Duodenal mucosa (tissue), 2 donors: Measurements from ENCODE around the gene PTX3.

Experiments
- H3K27ac ChIP-seq: one replicate; pipeline ENCODE4 v1.7.0; 2013; ENCODE audit warnings: low read depth, low read length
- H3K27me3 ChIP-seq, 2 donors: one replicate each; pipeline ENCODE4 v1.7.0; 2013; ENCODE audit warnings: low read length in 2 of 2, control low read depth in 1 of 2; ENCODE audit not compliant: insufficient read depth in 2 of 2, control insufficient read depth in 1 of 2
- H3K36me3 ChIP-seq, 2 donors: one replicate each; pipeline ENCODE4 v1.7.0; 2013; ENCODE audit warnings: low read length in 2 of 2, control low read depth in 1 of 2; ENCODE audit not compliant: insufficient read depth in 2 of 2, control insufficient read depth in 1 of 2
- H3K4me1 ChIP-seq, 2 donors: one replicate each; pipeline ENCODE4 v1.7.0; 2013; ENCODE audit warnings: low read length in 2 of 2, control low read depth in 1 of 2; ENCODE audit not compliant: insufficient read depth in 2 of 2, control insufficient read depth in 1 of 2
- H3K4me3 ChIP-seq, 2 donors: one replicate each; pipeline ENCODE4 v1.7.0; 2013; ENCODE audit warnings: low read length in 2 of 2, low read depth in 1 of 2
- H3K9ac ChIP-seq, 2 donors: one replicate each; pipeline ENCODE4 v1.7.0; 2013; ENCODE audit warnings: low read length in 2 of 2, low read depth in 1 of 2
- H3K9me3 ChIP-seq, 2 donors: one replicate each; pipeline ENCODE4 v1.7.0; 2013; ENCODE audit warnings: low read length in 2 of 2, control low read depth in 1 of 2; ENCODE audit not compliant: control insufficient read depth in 1 of 2

Gene PTX3

DNA sequence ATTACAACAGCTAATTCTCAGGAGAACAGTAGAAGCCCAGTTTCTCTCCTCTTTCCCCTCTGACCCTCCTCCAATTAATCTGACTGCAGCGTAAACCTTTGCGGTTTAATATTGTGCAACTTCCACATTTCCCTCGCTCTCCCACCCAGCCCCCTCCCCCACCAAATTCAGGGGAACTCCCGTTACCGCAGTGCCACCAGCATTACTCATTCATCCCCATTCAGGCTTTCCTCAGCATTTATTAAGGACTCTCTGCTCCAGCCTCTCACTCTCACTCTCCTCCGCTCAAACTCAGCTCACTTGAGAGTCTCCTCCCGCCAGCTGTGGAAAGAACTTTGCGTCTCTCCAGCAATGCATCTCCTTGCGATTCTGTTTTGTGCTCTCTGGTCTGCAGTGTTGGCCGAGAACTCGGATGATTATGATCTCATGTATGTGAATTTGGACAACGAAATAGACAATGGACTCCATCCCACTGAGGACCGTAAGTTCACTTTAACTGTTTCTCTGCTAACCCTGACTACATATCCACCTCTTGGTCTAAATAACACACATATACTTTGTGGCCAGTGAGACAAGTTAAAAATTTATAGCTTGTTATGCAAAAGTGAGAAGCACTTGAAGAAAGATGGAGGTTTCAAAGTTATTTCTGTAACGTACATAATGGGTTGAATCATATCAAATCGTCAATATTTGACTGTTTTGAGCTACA is at the start of gene PTX3:
Gene PTX3, plus strand, starts transcription at position 268 of the 709 bp plus-strand sequence. Its CDS starts 84 bp downstream, at position 352.
- Histone ChIP-seq H3K9me3 (no peaks in the 10 kb centered on the region), H3K4me3 (peak within 1 kb of the TSS; percentile 50 to 60), H3K27me3 (peaks cover 14 to 21% of the 10 kb centered on the region in 2 donors), H3K4me1 (no peaks in the 10 kb centered on the region), H3K27ac (no peak within 1 kb of the TSS), H3K9ac (no peak within 1 kb of the TSS), H3K36me3 (no peaks in the 10 kb centered on the region)

DNA sequence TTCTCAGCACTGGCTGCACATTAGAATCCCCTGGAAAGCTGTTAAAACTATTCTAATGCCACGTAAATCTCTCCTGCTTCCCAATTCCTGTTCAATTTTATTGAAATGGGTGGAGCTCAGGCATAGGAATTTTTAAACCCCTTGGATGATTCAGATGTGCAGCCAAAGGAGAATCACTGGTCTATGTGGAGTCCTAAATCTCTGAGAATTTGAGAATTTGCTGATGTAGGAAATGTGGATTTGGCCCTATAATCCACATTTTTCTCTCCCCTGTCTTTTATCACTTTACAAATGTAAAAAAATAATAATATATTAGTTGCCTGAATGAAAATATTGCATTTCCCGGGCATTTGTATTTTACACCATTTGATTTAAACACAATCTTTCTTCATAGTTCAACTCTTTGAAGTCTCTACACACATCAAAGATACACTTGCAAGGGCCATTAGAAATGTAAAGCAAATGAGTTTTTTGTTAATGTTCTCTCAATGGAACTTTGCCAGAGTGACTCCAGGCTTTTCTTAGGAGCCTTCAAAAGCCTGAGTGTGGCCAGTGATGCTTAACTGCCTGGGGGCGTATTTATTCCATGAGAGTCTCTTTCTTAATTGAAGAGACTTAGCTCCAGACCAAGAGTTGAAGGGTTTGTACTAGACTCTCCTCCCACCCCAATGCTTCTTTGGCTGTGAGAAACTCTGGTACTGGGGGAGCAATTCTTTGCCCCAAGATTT is 48.8 kb upstream of the PTX3 start:
- H3K4me1 ChIP-seq = no peaks in the 10 kb centered on the region
- H3K4me3 ChIP-seq = no peak overlapping the region
- H3K36me3 ChIP-seq = no peaks in the 10 kb centered on the region
- no peaks in the 10 kb centered on the region for H3K27me3 ChIP-seq
- no peak overlapping the region for H3K9ac ChIP-seq
- no peaks in the 10 kb centered on the region for H3K9me3 ChIP-seq
- H3K27ac ChIP-seq = no peak overlapping the region

DNA sequence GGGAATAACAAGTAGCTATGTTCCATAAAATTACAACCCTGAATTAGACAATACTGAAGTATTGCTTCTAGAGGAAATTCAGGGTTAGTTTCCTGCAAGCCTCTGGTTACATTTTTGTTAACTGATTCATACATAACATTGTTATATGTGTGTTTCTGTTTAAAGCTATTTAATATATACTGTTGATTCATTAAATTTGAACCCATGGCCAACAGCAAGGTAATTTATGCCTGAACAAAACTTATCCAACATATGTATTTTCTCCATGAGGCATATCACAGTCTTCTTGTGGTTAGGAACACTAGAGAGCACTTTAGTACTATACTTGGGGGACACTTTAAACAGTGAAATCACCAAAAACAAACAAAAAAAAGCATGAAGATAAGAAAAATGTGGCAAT is 47.7 kb upstream of the PTX3 start:
- Histone ChIP-seq H3K4me1 (no peaks in the 10 kb centered on the region), H3K27me3 (no peaks in the 10 kb centered on the region), H3K9ac (no peak overlapping the region), H3K27ac (no peak overlapping the region), H3K9me3 (no peaks in the 10 kb centered on the region), H3K4me3 (no peak overlapping the region), H3K36me3 (no peaks in the 10 kb centered on the region)

DNA sequence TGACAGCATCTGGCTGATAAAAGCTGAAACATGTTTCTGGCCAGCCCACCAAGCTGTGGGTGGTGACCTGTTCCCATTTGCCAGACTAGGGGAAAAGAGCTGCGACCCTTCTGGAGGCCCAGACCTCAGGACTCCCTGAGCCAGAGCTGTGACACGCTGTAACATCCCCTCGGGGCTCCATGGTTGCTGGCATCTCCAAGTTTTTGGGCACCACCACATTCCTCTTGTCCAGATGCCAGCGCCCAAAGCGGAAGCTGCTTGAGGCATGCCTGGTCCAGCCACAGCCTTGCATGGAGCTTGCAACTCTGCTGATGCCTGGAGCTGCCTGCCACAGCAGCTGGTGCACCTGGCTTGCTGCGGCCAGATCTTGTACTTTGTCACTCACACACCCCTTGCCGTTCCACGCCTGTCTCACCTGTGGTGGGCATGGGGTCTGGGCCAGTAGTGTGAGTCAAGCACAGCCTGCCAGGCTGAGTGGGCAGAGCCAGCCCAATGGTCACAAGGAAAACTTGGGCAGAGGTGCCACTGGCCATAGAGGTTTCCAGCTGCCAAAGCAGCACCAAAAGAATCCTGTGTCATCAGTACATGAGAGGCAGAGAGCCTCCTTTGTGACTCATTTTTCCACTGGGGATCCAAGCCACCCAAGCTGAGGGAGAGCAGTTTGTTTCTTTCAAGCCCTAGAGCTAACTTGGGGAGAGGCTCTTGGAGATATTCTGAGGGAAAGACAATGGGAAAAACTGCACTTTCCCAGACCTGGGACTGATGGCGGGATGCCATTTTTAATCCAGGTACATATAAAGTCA is 45.7 kb upstream of the PTX3 start:
- Histone ChIP-seq H3K27ac (no peak overlapping the region), H3K4me1 (no peaks in the 10 kb centered on the region), H3K4me3 (no peak overlapping the region), H3K9me3 (no peaks in the 10 kb centered on the region), H3K27me3 (no peaks in the 10 kb centered on the region), H3K36me3 (no peaks in the 10 kb centered on the region), H3K9ac (no peak overlapping the region)

DNA sequence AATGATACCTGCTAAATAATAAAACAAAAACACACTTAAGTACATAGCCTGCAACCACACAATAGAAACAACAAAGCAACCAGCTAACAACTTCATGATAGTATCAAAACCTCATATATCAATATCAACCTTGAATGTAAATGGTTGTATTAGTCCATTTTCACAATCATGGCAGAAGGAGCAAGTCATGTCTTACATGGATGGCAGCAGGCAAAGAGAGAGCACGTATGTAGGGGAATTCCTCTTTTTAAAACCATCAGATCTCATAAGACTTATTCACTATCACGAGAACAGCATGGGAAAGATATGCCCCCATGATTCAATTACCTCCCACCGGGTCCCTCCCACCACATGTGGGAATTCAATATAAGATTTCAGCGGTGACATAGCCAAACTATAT is 44.5 kb upstream of the PTX3 start:
- Histone ChIP-seq H3K9ac (no peak overlapping the region), H3K36me3 (no peaks in the 10 kb centered on the region), H3K27ac (no peak overlapping the region), H3K9me3 (no peaks in the 10 kb centered on the region), H3K4me1 (no peaks in the 10 kb centered on the region), H3K27me3 (no peaks in the 10 kb centered on the region), H3K4me3 (no peak overlapping the region)

DNA sequence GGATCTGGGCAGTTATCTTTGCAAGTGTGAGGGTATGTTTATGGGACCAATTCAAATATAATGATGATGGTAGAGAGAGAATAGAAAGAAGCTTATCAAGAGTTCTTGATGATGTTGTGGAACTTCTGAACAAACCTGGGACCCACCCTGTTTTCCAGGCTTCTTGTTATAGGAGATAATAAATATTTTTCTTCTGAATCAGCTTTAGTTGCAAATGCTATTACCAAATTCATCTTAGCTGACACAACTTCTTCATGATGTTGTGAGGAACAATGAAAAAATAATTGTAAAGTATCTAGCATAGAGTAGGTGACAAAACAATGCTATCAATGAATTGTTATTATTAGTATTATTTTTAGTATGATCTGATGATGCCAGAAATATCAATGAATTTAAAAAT is 43.5 kb upstream of the PTX3 start:
- H3K36me3 ChIP-seq = no peaks in the 10 kb centered on the region
- no peaks in the 10 kb centered on the region for H3K27me3 ChIP-seq
- no peak overlapping the region for H3K27ac ChIP-seq
- no peaks in the 10 kb centered on the region for H3K9me3 ChIP-seq
- no peaks in the 10 kb centered on the region for H3K4me1 ChIP-seq
- H3K4me3 ChIP-seq = no peak overlapping the region
- H3K9ac ChIP-seq = no peak overlapping the region

DNA sequence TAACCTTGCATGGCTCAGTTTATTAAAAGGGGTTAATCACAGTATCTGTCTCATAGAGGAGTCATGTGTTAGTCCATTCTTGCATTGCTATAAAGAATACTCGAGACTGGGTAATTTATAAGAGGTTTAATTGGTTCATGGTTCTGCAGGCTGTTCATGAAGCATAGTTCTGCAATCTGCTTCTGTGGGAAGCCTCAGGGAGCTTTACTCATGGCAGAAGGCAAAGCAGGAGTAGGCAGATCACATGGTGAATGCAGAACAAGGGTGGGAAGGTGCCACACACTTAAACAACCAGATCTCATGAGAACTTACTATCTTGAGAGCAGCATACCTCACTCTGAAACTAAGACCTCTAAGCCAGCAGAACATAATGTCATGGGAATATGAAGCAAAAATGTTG is 42.2 kb upstream of the PTX3 start:
- Histone ChIP-seq H3K4me1 (no peaks in the 10 kb centered on the region), H3K36me3 (no peaks in the 10 kb centered on the region), H3K27me3 (no peaks in the 10 kb centered on the region), H3K9me3 (no peaks in the 10 kb centered on the region), H3K4me3 (no peak overlapping the region), H3K9ac (no peak overlapping the region), H3K27ac (no peak overlapping the region)

DNA sequence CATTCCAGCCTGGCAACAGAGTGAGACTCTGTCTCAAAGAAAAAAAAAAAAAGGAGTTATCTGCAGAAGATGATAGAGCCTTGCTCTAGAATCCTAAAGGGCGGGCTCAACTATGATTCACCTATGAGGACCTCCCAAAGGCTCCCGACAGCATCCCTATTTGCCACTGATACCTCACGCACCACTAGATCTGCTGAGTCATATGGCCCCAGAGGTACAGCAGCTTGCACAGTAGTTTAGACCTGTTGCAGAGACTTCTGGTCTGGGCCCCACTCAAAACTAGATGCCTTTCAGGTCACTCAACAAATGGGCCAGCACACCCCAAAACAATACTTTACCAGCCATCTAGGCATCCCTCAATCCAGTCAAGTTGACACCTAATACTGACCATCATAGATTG is 38.1 kb upstream of the PTX3 start:
- no peaks in the 10 kb centered on the region for H3K4me1 ChIP-seq

DNA sequence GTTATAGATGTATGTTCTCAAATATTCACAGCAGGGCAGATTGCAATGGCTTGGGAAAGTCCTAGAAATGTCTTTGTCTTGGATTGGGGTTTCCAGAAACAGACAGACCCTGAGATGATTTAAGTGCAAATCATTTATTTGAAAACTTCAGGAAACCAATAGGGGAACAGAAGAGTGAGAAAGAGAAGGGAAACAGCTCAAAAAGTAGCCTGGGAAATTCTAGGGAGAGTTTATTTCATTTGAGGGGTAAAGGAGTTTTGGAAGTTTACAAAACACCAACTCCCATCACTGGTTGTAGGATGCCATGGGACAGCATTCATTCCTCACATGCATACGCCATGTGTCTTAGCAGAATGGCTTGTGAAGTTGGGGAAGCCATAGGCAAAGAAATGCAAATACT is 32.3 kb upstream of the PTX3 start:
- Histone ChIP-seq H3K9me3 (no peaks in the 10 kb centered on the region), H3K27me3 (no peaks in the 10 kb centered on the region), H3K9ac (no peak overlapping the region), H3K27ac (no peak overlapping the region), H3K36me3 (no peaks in the 10 kb centered on the region), H3K4me3 (no peak overlapping the region), H3K4me1 (no peaks in the 10 kb centered on the region)

More for the DNA sequence above, 38.1 kb upstream of the PTX3 start:
- no peak overlapping the region for H3K4me3 ChIP-seq
- H3K27me3 ChIP-seq = no peaks in the 10 kb centered on the region
- no peak overlapping the region for H3K9ac ChIP-seq
- H3K27ac ChIP-seq = no peak overlapping the region
- H3K9me3 ChIP-seq = no peaks in the 10 kb centered on the region
- H3K36me3 ChIP-seq = no peaks in the 10 kb centered on the region

DNA sequence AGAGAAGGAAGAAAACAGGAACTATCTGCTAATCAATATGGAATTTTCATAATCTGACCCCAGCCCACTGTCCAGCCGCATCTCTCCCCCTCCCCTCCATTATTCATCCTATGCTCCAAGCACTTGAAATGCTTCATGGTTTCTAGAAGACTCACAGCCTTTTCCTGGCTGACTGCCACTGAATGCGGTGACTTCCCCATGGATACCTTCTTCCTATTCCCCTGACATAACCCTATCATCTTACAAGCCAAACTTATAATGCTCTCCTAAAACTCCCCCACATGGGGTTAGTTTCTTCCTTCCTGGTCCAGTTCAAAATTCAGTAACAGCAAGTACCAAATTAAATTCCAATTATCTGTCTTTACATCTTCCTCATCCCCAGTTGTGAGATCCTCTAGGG is 31.2 kb upstream of the PTX3 start:
- no peaks in the 10 kb centered on the region for H3K4me1 ChIP-seq
- no peak overlapping the region for H3K9ac ChIP-seq
- no peaks in the 10 kb centered on the region for H3K9me3 ChIP-seq
- no peak overlapping the region for H3K4me3 ChIP-seq
- no peaks in the 10 kb centered on the region for H3K27me3 ChIP-seq
- H3K36me3 ChIP-seq = no peaks in the 10 kb centered on the region
- H3K27ac ChIP-seq = no peak overlapping the region
